SK-N-SH treated with all-trans-retinoic acid at 6 μM for 48 hours (cell line): ENCODE measurements around the gene METTL13.

Experiments used
- ARNTL ChIP-seq: fragments of 450-650 bp; formaldehyde crosslinking; IDR thresholded peaks from 2 replicates; pipeline ENCODE4 v1.5.0; 2020; ENCODE audit warnings: low read depth, mild to moderate bottlenecking, moderate library complexity, borderline replicate concordance
- ESRRG ChIP-seq: fragments of 250-450 bp; sonication (Bioruptor Pico); IDR thresholded peaks from 2 replicates; pipeline ENCODE4 v1.6.1; 2021; ENCODE audit warnings: mild to moderate bottlenecking
- ISL1 ChIP-seq: fragments of 250-450 bp; sonication (Bioruptor Pico); IDR thresholded peaks from 2 replicates; pipeline ENCODE4 v2.1.2; 2022; ENCODE audit warnings: mild to moderate bottlenecking, moderate library complexity
- PPARA ChIP-seq: fragments of 250-450 bp; sonication (Bioruptor Pico); IDR thresholded peaks from 2 replicates; pipeline ENCODE4 v1.5.0; 2020; ENCODE audit warnings: mild to moderate bottlenecking, borderline replicate concordance
- RARB ChIP-seq: fragments of 250-450 bp; sonication (Bioruptor Pico); IDR thresholded peaks from 2 replicates; pipeline ENCODE4 v1.8.0; 2021; ENCODE audit warnings: mild to moderate bottlenecking, moderate library complexity
- TCF4 ChIP-seq: fragments of 250-450 bp; sonication (Bioruptor Pico); IDR thresholded peaks from 2 replicates; pipeline ENCODE4 v1.8.0; 2021; ENCODE audit warnings: mild to moderate bottlenecking, moderate library complexity, borderline replicate concordance
- ZFP3 ChIP-seq: fragments of 250-450 bp; sonication (Bioruptor Pico); IDR thresholded peaks from 2 replicates; pipeline ENCODE4 v1.5.0; 2020; ENCODE audit warnings: mild to moderate bottlenecking, moderate library complexity
- TF ChIP-seq, protein P1 (sequence below): fragments of 250-450 bp; sonication (Bioruptor Pico); IDR thresholded peaks from 2 replicates; pipeline ENCODE4 v1.5.1; 2020; ENCODE audit warnings: low read depth, mild to moderate bottlenecking, moderate library complexity
- TF ChIP-seq, protein P2 (sequence below): fragments of 250-450 bp; sonication (Bioruptor Pico); IDR thresholded peaks from 2 replicates; pipeline ENCODE4 v1.8.0; 2020; ENCODE audit warnings: mild to moderate bottlenecking, moderate library complexity, borderline replicate concordance

- TF ChIP-seq ZFP3 (CRISPR knock-in tag) (no peak), ISL1 (CRISPR knock-in tag) (no peak), RARB (CRISPR knock-in tag) (no peak), PPARA (CRISPR knock-in tag) (no peak), ESRRG (no peak), TCF4 (CRISPR knock-in tag) (no peak), ARNTL (CRISPR knock-in tag) (no peak)
- TF ChIP-seq, protein P1, sequence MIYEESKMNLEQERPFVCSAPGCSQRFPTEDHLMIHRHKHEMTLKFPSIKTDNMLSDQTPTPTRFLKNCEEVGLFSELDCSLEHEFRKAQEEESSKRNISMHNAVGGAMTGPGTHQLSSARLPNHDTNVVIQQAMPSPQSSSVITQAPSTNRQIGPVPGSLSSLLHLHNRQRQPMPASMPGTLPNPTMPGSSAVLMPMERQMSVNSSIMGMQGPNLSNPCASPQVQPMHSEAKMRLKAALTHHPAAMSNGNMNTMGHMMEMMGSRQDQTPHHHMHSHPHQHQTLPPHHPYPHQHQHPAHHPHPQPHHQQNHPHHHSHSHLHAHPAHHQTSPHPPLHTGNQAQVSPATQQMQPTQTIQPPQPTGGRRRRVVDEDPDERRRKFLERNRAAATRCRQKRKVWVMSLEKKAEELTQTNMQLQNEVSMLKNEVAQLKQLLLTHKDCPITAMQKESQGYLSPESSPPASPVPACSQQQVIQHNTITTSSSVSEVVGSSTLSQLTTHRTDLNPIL (CRISPR knock-in tag): no peak
- TF ChIP-seq, protein P2, sequence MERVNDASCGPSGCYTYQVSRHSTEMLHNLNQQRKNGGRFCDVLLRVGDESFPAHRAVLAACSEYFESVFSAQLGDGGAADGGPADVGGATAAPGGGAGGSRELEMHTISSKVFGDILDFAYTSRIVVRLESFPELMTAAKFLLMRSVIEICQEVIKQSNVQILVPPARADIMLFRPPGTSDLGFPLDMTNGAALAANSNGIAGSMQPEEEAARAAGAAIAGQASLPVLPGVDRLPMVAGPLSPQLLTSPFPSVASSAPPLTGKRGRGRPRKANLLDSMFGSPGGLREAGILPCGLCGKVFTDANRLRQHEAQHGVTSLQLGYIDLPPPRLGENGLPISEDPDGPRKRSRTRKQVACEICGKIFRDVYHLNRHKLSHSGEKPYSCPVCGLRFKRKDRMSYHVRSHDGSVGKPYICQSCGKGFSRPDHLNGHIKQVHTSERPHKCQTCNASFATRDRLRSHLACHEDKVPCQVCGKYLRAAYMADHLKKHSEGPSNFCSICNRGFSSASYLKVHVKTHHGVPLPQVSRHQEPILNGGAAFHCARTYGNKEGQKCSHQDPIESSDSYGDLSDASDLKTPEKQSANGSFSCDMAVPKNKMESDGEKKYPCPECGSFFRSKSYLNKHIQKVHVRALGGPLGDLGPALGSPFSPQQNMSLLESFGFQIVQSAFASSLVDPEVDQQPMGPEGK (CRISPR knock-in tag): no peak
These were observed 30.2 kb downstream of the METTL13 start for GRCh38 chr1:171811672-171812071.
